Glomerular visceral epithelial cell (primary cell): Measurements from ENCODE around the gene HDAC4.
"Not testable (repeated sequence)": the region's sequence is repeated elsewhere in the genome, so short reads cannot be mapped to it uniquely, and the experiment has no call there.

ENCODE experiments used
- DNase-seq: peaks from one replicate; pipeline ENCODE4 v3.0.0-alpha.2; 2016; ENCODE audit errors: extremely low spot score

Gene HDAC4

DNA sequence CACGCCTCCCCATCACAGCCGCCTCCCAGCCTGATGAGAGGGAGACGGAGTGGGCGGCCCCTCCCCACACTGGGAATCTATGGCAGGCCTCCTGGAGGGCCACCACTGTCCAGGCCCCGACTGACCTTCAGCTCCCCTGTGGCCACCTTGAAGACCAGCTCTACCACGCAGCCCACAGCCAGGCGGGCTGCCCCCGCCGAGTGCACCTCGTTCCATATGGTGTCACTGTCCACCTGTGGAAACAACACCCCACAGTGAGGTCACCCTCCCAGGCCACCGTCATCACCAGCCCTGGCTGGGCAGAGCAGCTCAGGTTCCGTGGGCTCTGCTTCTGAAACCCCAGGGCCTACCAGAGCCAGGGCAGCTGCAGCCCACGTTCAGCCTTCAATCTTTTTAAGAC is 310.9 kb downstream of the HDAC4 start:
- no peak for DNase-seq

DNA sequence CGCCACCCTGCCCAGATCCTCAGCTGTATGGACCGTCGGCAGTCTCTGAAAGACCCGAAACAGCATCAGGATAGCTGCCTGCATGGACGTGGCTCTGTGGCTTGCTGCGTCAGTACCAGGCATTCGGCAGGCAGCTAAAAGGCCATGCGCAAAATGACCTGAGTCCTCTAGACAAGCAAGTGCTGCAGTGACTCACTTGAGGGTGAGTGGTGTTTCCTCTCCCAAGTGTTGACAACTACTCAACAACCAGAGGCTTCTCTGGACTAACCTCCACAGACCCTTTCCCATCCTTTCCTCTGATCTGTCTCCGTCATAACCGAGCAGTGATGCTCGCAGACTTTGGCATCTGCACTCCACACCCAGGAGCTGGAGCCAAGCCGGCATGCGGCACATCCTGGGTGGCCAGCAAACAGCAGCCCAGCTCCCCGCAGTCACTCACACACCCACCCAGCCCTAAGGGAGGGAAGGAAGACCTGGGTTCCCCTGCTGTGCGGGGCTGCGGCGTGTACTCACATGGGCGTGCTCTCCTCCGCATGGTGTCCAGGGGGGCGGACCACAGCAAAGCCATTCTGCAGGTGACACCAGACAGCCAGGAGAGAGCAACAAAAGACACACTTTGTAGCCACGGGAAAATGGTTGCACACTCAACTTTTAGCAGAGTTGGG is 313.6 kb downstream of the HDAC4 start:
- DNase-seq = no peak

GRCh38 chr2:239086325-239087020 is 314.3 kb downstream of the HDAC4 start:
- no peak for DNase-seq

GRCh38 chr2:239085201-239085992 is 315.4 kb downstream of the HDAC4 start:
- DNase-seq = no peak

GRCh38 chr2:239084007-239084406 is 316.8 kb downstream of the HDAC4 start:
- DNase-seq = no peak

- DNase-seq = no peak
These were observed 318.4 kb downstream of the HDAC4 start for GRCh38 chr2:239082425-239082824.

DNA sequence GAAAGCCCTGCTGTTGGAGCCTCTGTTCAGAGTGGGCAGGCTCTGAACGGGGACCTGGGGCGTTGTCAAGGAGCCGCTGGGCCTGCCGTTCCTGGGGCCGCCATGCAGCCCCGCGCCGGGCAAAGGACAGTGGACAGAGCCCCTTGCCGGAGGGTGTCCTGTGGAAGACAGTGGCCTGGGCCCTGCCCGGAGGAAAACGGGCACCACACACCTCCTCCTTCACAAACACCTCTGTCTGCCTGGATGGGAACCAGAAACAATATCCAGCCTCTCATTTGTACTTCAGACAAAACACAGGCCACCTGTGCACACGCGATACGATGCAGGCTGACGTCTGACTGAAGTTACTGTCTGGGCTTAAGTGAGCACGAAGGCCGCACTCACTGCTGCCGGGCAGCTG is 319.2 kb downstream of the HDAC4 start:
- DNase-seq = no peak

DNA sequence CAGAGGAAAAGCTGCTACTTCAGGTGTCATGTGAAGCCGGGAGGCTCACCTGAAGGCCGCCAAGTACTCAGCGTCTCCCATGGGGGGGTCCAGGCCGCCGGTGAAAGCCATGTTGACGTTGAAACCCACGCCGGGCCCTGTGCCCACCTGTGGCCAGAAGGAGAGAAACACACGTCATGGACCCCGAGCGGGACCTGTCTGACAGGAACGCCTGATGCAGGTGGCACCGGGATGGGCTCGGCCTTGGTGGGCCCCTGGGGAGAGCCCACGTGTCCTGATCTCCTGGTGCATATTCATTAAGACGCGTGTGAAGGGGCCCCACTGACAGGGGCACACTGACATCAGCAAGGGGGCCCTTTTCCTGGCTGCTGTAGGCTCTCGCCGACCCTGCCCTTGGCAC is 319.8 kb downstream of the HDAC4 start:
- DNase-seq = no peak

DNA sequence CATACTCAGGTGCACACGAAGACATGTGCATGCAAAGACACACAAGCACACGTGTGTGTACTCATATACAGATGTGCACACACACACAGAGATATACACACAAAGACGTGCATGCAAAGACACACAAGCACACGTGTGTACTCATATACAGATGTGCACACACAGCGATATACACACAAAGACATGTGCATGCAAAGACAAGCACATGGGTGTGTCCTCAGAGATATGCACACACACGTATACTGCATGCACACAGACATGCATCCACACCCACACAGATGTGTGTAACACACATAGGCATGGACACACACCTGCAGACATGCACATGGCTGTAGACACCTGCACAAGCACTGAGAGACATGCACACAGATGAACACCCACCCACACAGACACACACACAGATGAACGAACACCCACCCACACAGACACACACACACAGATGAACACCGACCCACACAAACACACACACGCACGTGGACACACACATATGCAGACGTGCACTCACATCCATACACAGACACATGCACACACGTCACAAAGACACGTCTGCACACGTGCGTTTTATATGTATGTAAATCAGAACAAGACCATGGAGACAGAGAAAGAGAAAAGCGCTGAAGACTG is 321.0 kb downstream of the HDAC4 start:
- DNase-seq = no peak

DNA sequence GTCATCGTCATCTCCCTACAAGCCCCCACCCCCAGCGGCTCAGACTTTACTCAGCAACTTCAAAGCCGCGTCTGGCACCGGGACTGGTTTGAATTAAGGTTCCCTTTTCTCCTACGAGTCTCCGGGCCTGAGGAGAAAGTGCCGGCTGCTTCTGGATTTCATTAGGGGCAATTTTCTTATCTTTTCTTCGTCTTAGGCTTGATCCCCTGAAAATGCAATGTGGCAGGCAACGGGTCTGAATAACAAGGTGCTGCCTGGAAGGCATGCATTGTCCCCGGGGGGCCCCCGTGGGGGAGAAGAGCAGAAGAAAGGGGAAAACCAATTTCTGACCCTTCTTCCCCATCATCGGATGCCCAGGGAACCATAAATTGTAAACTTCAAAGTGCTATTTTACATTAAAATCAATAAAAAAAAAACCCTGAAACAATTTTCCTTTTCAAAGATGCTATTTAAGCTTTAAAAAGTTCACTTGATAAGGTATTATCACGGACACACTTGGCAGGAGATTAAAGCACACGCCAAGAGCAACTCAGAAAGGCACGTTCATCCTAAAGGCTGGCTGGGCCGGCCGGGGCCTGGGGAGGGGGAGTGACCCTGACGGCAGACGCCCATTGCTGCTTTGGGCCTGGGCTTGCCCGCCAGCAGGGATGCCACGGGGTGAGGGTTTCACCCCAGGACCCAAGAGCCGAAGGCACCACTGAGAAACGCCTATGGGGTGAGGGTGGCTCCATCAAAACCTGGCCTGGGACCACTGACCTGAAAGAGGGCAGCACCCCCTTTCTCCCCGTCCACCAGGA is 322.5 kb downstream of the HDAC4 start:
- DNase-seq = no peak

DNA sequence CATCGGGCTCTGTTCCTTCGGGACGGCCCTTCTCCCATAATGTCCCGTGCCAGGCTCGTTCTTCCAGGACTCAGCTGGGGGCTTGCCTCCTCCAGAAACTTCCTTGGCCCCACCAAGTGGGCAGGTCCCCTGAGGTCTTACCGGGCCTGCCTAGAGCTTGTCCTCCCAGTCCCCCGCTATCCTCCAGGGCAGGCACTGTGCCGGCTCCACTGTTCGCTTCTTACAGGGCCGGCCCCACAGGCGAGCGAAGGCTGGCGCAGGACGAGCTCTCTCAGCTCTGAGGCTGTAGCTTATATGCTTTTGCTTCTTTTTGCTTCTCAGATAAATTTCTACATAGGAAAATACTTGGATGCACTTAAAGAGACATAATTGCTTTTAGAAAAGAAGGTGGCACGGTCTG is 323.6 kb downstream of the HDAC4 start:
- no peak for DNase-seq

DNA sequence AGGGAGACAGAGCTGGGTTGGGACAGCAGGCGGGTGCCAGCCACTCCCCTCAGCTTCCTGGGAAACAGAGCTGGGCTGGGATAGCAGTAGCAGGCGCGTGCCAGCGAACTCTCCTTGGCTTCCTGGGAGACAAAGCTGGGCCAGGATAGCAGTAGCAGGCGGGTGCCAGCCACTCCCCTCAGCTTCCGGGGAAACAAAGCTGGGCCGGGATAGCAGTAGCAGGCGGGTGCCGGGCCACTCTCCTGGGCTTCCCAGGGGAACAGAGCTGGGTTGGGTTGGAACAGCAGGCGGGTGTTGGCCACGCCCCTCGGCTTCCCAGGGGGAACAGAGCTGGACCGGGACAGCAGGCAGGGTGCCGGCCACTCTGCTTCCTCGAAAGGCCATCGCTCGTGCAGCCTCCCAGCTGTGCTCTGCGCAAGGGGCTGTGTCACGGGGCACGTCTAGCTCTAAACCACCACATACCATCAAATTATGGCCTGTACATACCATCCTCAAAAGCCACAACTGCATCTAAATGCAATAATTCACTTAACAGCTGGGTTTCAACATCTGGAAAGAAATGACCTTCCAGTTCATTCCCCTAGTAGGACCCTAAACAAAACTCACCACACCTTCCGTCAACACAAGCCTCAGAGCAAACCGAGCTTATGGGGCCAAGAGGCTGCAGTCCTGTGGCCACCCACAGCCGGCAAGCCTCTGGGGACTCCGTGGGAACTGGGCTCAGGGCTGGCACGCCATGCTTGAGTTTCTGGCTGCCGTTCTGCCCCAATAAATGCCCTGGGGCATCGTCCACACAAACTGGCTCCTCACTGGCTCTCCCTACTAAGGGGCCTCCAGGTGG is 324.7 kb downstream of the HDAC4 start:
- DNase-seq = no peak

DNA sequence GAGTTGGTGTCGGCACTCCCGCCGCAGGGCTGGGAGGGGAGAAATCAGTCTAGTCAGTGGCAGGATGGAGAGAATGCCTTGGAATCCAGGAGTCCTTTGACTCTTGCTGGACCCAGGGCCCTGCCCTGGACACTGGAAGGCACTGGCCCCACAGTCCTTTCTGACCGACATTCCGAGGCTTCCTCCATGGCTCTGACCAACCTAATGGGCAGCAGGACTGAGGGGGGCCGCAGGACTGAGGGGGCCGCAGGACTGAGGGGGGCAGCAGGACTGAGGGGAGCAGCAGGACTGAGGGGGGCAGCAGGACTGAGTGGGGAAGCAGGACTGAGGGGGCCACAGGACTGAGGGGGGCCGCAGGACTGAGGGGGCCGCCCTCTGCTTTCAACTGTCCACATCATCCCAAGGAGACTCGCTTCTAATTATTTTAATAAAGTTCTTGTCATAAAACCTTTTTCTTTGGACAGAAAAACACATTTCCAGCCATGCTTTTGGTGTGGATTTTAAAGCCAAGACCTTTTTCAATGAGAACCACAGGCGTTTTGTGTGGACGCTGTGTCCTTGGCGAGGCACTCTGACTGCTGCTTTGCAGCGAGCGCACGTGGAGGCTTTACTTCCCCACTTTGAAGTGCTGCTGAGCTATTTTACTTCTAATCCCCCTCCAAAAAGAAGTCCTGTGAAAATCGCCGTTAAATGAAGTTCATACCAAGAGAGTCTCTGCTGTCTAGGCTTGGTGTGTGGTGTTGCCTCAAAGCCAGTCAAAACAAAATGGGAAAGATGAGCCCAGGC is 326.9 kb downstream of the HDAC4 start:
- DNase-seq = no peak

- no peak for DNase-seq
These were observed 327.6 kb downstream of the HDAC4 start for GRCh38 chr2:239073270-239073669.

- no peak for DNase-seq
These were observed 328.0 kb downstream of the HDAC4 start for GRCh38 chr2:239072786-239073185.

GRCh38 chr2:239070466-239070865 is 330.4 kb downstream of the HDAC4 start:
- no peak for DNase-seq

DNA sequence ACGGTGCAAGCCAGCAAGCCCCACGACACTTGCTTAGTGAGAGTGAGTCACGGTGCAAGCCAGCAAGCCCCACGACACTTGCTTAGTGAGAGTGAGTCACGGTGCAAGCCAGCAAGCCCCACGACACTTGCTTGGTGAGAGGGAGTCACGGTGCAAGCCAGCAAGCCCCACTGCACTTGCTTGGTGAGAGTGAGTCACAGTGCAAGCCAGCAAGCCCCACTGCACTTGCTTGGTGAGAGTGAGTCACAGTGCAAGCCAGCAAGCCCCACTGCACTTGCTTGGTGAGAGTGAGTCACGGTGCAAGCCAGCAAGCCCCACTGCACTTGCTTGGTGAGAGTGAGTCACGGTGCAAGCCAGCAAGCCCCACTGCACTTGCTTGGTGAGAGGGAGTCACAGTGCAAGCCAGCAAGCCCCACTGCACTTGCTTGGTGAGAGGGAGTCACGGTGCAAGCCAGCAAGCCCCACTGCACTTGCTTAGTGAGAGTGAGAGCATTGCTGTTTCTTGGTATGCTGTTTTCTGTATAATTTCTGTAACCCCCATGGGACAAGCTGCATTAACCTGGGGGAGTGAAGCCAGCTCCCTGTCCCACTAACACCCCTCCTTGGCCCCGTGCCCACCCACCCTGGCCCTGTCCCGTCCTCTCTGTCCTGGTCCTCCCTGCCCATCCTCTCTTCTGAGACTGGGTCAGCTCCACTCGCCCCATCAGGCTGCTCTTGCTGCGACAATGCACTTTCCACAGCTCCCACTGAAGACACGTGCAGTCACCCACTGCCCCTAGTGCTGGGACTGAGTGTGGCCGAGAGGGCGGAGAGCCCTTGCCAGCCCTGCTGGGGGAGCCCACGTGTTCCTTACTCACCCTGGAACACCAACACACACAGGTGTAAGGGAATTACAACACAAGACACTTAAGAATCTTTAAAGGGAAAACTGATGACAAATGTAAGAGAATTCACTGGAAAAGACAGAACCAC is 331.2 kb downstream of the HDAC4 start:
- not testable (repeated sequence) for DNase-seq

- no peak for DNase-seq
These were observed 332.4 kb downstream of the HDAC4 start for GRCh38 chr2:239068411-239068810.
